SU-DHL-6 (cell line): ENCODE data around the gene FEN1.

Source experiments
- H2AFZ ChIP-seq: fragments of 200-600 bp; sonication (generic); 2 replicates; pipeline ENCODE4 v1.6.1; 2014; ENCODE audit warnings: low read depth, mild to moderate bottlenecking, moderate library complexity, mixed read lengths, antibody characterized with exemption, low read length; ENCODE audit not compliant: severe bottlenecking
- H3F3A ChIP-seq: fragments of 200-600 bp; shearing (Covaris generic); 2 replicates; pipeline ENCODE4 v1.6.0; 2016; ENCODE audit warnings: antibody characterized with exemption, mild to moderate bottlenecking; ENCODE audit not compliant: insufficient read depth
- H3K27ac ChIP-seq: fragments of 200-600 bp; sonication (generic); 2 replicates; pipeline ENCODE4 v1.5.1; 2016; ENCODE audit warnings: low read depth, mild to moderate bottlenecking, low read length, moderate library complexity, mixed read lengths
- H3K27me3 ChIP-seq: fragments of 200-600 bp; sonication (generic), shearing (Covaris generic); 2 replicates; pipeline ENCODE4 v1.6.0; 2014; ENCODE audit warnings: mild to moderate bottlenecking, low read length
- H3K36me3 ChIP-seq: fragments of 200-600 bp; sonication (generic); 2 replicates; pipeline ENCODE4 v1.6.1; 2014; ENCODE audit warnings: mild to moderate bottlenecking, low read length, mixed read lengths
- H3K4me2 ChIP-seq: fragments of 300-600, 200-600 bp; shearing (Covaris generic), sonication (generic); 2 replicates; pipeline ENCODE4 v1.6.0; 2014; ENCODE audit warnings: low read length, low read depth, mild to moderate bottlenecking; ENCODE audit not compliant: poor library complexity, severe bottlenecking
- H3K4me3 ChIP-seq: fragments of 200-600 bp; sonication (generic); 2 replicates; pipeline ENCODE4 v1.5.1; 2014; ENCODE audit warnings: antibody characterized with exemption, low read length, mild to moderate bottlenecking, mixed read lengths; ENCODE audit not compliant: insufficient read depth, poor library complexity, severe bottlenecking
- H3K79me2 ChIP-seq: fragments of 200-600 bp; sonication (generic); 2 replicates; pipeline ENCODE4 v1.6.1; 2014; ENCODE audit warnings: mild to moderate bottlenecking, low read length, moderate library complexity; ENCODE audit not compliant: insufficient read depth
- H3K9ac ChIP-seq: fragments of 200-600 bp; sonication (generic); 2 replicates; pipeline ENCODE4 v1.7.0; 2014; ENCODE audit warnings: mild to moderate bottlenecking, low read length
- H3K9me2 ChIP-seq: fragments of 200-600 bp; sonication (generic); replicated peaks from 2 replicates; pipeline ENCODE4 v1.6.1; 2014; ENCODE audit warnings: low read length; ENCODE audit not compliant: insufficient read depth
- H3K9me3 ChIP-seq: fragments of 200-600 bp; sonication (generic); 2 replicates; pipeline ENCODE4 v1.6.1; 2014; ENCODE audit warnings: low read length, mixed read lengths; ENCODE audit not compliant: insufficient read depth
- H4K20me1 ChIP-seq: fragments of 200-600 bp; sonication (generic); 2 replicates; pipeline ENCODE4 v1.6.1; 2014; ENCODE audit warnings: low read depth, mild to moderate bottlenecking, antibody characterized with exemption, low read length, moderate library complexity, mixed read lengths
- CTCF ChIP-seq: fragments of 200-600 bp; sonication (generic); IDR thresholded peaks from one replicate; pipeline ENCODE4 v1.5.1; 2017; ENCODE audit warnings: antibody characterized with exemption, mild to moderate bottlenecking, low read length, moderate library complexity; ENCODE audit not compliant: insufficient read depth, poor library complexity, severe bottlenecking
- EZH2phosphoT487 ChIP-seq: fragments of 200-600 bp; sonication (generic), shearing (Covaris generic); conservative IDR thresholded peaks from 2 replicates; pipeline ENCODE4 v1.6.1; 2018; ENCODE audit warnings: mild to moderate bottlenecking, antibody characterized with exemption, low read length, moderate library complexity, mixed read lengths

The FEN1 gene

GRCh38 chr11:61846362-61847020 is 53.8 kb downstream of the FEN1 start:
- Histone ChIP-seq H2AFZ (no peak overlapping the region), H3K4me2 (no peak overlapping the region), H3K9me3 (no peaks in the 10 kb centered on the region), H3K36me3 (no peaks in the 10 kb centered on the region), H3K9ac (no peak overlapping the region), H3K27me3 (no peaks in the 10 kb centered on the region), H3K27ac (no peak overlapping the region), H4K20me1 (no peaks in the 10 kb centered on the region), H3K79me2 (no peaks in the 10 kb centered on the region), H3K9me2 (no peaks in the 10 kb centered on the region), H3K4me3 (no peak overlapping the region), H3F3A (no peaks in the 10 kb centered on the region)
- TF ChIP-seq EZH2phosphoT487, result no peak
- no peak for TF ChIP-seq CTCF
